ENCODE results near the gene TMEM121B. TPM values are rescaled to one million over a fixed set of nuclear protein-coding genes. Genes with fewer than 3 reads are reported as not detected.

The TMEM121B gene
- 0.07 TPM in 1 of 2 replicates, not detected in the other for total RNA-seq (2022)
- Bru-seq, nascent RNA = not detected
- BruChase-seq, experiment 1, labeled RNA remaining after a 6-hour chase = percentile 19 among the genes with signal in this experiment
- percentile 19 among the genes with signal in this experiment for BruChase-seq, experiment 2, labeled RNA remaining after a 2-hour chase
- long read RNA-seq = 0 reads

DNA sequence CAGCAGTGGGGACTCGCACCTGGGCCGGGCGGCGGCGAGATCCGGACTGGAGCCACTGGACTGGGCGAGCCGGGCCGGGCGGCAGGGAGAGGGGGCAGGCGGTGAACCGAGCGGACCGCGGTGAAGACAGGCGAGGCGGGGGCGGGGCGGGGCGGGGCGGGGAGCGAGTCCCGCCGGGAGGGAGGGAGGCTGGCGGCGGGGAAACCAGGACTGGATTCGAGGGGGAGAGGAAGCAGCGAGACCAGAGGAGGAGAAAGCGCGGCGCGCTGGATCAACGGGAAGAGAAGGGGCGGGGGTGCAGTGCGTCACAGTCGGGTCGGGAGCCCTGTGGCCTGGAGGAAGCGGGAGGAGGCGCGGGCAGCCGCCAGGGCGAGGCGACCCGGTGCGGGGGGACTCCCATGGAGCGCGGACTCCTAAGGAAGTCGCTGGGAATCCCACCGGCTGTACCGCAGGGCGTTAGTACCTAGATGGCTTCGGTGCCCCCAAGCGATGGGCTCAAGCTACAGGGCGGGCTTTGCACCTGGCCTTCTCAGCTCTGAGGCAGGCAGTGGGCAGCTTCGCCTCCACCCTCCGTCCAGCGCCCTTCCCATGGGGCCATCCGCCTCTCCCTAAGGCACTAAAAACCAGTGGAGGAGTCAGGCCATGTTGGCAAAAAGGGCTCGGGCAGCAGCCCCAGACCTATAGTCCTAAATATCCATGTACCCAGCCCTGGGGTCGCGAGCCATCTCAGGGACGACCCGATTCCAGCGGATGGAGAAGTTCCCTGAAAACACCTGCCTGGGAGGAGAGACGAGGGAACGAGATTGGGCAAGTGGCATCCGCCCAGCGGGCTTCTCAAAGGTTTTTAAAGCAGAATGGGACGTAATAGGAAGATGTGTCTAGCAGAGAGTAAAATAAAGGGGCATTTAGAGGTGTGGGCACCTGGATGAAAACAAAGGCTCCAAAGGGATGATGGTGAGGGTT lies at the start of gene TMEM121B:
Gene TMEM121B, minus strand, starts transcription at position 128 of the 963 bp plus-strand sequence. CDS start 233 bp downstream, outside the sequence.
- intact Hi-C loops (cut with micrococcal nuclease) = no loop called here
- Mint-ChIP-seq H3K27me3 (ENCODE audit: insufficient read depth, unreplicated experiment) (peaks cover 24% of the 10 kb centered on the region), H3K4me3 (ENCODE audit: unreplicated experiment) (no peak within 1 kb of the TSS), H3K9me3 (ENCODE audit: unreplicated experiment) (no peaks in the 10 kb centered on the region), H3K36me3 (ENCODE audit: insufficient read depth, unreplicated experiment) (no peaks in the 10 kb centered on the region), H3K27ac (ENCODE audit: low read depth, unreplicated experiment) (no peak within 1 kb of the TSS), H3K4me1 (ENCODE audit: insufficient read depth, unreplicated experiment) (no peaks in the 10 kb centered on the region)
- POLR2A ChIA-PET = interaction anchor here (1.1 kb wide), 1 partner anchor 16 kb away, joined by 3 read pairs; no protein-coding TSS in a partner anchor
- CTCF ChIA-PET = no interaction called here
- TF ChIP-seq, protein P1, sequence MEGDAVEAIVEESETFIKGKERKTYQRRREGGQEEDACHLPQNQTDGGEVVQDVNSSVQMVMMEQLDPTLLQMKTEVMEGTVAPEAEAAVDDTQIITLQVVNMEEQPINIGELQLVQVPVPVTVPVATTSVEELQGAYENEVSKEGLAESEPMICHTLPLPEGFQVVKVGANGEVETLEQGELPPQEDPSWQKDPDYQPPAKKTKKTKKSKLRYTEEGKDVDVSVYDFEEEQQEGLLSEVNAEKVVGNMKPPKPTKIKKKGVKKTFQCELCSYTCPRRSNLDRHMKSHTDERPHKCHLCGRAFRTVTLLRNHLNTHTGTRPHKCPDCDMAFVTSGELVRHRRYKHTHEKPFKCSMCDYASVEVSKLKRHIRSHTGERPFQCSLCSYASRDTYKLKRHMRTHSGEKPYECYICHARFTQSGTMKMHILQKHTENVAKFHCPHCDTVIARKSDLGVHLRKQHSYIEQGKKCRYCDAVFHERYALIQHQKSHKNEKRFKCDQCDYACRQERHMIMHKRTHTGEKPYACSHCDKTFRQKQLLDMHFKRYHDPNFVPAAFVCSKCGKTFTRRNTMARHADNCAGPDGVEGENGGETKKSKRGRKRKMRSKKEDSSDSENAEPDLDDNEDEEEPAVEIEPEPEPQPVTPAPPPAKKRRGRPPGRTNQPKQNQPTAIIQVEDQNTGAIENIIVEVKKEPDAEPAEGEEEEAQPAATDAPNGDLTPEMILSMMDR (IDR thresholded peaks at IDR 0.05; ENCODE audit: unreplicated experiment) = no peak
- BruUV-seq (replicated peaks) = no TSS peak
- no peak for DNase-seq (ENCODE audit: unreplicated experiment)

DNA sequence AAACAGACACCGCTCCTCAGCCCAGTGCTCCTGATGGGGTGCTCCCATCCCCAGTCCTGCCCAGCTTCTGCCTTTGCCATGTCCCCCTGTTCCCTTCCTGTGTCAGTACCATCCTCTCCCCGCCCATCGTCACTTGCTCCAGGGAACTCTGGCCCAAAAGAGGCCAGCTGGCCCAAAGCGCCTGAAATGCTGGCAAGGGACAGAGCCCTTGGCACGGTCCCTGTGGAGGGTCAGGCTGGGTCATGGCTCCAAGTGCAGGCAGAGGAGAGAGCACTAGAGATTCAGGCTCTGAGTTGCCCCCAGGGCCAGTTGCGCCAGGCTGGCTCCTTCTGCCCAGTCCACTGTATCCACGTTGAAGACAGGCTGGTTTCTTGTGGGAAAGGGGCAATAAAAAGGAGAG lies 46.3 kb upstream of the TMEM121B start:
- POLR2A ChIA-PET = interaction anchor here (0.6 to 2.0 kb wide), 2 partner anchors 9 to 376 kb away, joined by 5 read pairs; partner anchors contain the start of gene HDHD5
- no peaks in the 10 kb centered on the region for H3K36me3 Mint-ChIP-seq (ENCODE audit: insufficient read depth, unreplicated experiment)
- H3K4me1 Mint-ChIP-seq (ENCODE audit: insufficient read depth, unreplicated experiment) = peaks cover 6% of the 10 kb centered on the region

DNA sequence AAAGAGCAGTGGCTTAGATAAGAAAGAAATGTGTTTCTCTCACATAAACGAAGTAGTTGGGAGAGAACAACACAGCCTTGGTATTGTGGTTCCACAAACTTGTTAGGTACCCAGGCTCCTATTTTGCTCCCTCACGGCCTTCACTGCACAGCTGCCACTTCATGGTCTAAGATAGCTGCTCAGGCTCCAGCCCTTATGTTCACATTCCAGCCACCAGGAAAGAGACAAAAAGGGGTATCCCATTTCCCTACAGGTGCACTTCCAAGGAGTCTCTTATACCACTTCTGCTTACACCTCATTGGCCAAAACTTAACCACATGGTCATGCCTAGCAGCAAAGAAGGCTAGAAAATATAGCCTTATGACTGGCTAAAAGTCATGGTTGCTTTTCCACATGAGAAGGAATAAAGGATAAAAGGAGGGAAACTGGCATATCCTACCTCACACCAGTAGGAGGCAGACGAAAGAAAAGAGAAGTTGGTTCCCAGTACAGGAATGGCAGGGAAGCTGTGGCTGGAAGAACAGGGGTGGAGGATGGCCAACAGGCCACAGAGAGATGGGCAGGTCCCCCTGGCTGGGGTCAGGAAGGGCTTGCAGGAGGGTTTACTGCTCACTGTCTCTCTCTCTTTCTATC lies 43.3 kb upstream of the TMEM121B start:
- Mint-ChIP-seq H3K36me3 (ENCODE audit: insufficient read depth, unreplicated experiment) (no peaks in the 10 kb centered on the region), H3K4me3 (ENCODE audit: unreplicated experiment) (no peak overlapping the region), H3K4me1 (ENCODE audit: insufficient read depth, unreplicated experiment) (no peaks in the 10 kb centered on the region), H3K9me3 (ENCODE audit: unreplicated experiment) (no peaks in the 10 kb centered on the region), H3K27ac (ENCODE audit: low read depth, unreplicated experiment) (no peak overlapping the region), H3K27me3 (ENCODE audit: insufficient read depth, unreplicated experiment) (no peaks in the 10 kb centered on the region)
- TF ChIP-seq, protein P1 (IDR thresholded peaks at IDR 0.05; ENCODE audit: unreplicated experiment) = peak; percentile 22
- intact Hi-C loops (cut with micrococcal nuclease) = no loop called here
- ChIA-PET POLR2A (no interaction called here), CTCF (interaction anchor here (1.5 to 6.6 kb wide), 2 partner anchors 8 to 337 kb away, joined by 9 to 74 read pairs; no protein-coding TSS in a partner anchor)
- no peak for DNase-seq (ENCODE audit: unreplicated experiment)
- no TSS peak for BruUV-seq (replicated peaks)

More for the DNA sequence above, 46.3 kb upstream of the TMEM121B start:
- intact Hi-C loops (cut with micrococcal nuclease) = no loop called here
- no peak for DNase-seq (ENCODE audit: unreplicated experiment)
- TF ChIP-seq, protein P1 (IDR thresholded peaks at IDR 0.05; ENCODE audit: unreplicated experiment) = no peak
- H3K27me3 Mint-ChIP-seq (ENCODE audit: insufficient read depth, unreplicated experiment) = no peaks in the 10 kb centered on the region
- H3K4me3 Mint-ChIP-seq (ENCODE audit: unreplicated experiment) = no peak overlapping the region
- H3K9me3 Mint-ChIP-seq (ENCODE audit: unreplicated experiment) = no peaks in the 10 kb centered on the region
- CTCF ChIA-PET = interaction anchor here (0.6 to 1.5 kb wide), 3 partner anchors 93 to 334 kb away, joined by 3 to 8 read pairs (median 3); no protein-coding TSS in a partner anchor
- no peak overlapping the region for H3K27ac Mint-ChIP-seq (ENCODE audit: low read depth, unreplicated experiment)
- BruUV-seq (replicated peaks) = no TSS peak

All from MCF 10A (cell line).